H1 (cell line): ENCODE measurements around the gene AIG1. TPM values are rescaled to one million over a fixed set of nuclear protein-coding genes. Genes with fewer than 3 reads are reported as not detected.

Experiments
- CTCF ChIA-PET: fragments of 300-600 bp; sonication (Branson Sonifier 250); formaldehyde crosslinking; loops from one replicate; lab custom pipeline; 2021; ENCODE audit not compliant: partially characterized antibody; lab: Charles Lee
- POLR2A ChIA-PET: fragments of 300-600 bp; sonication (Branson Sonifier 250); formaldehyde crosslinking; loops from one replicate; lab custom pipeline; 2021; ENCODE audit warnings: inconsistent platforms; ENCODE audit not compliant: partially characterized antibody; lab: Charles Lee
- DNase-seq, 2 experiments: peaks; one replicate each; pipeline versions ENCODE4 v3.0.0 to v3.0.0-alpha.2; 2010 to 2022; ENCODE audit warnings: low spot score in 2 of 2, low read depth in 1 of 2, mixed read lengths in 1 of 2
- FAIRE-seq: peaks from 2 replicates; lab custom pipeline; 2011; peaks lifted over from hg19 to GRCh38; lab: Jason Lieb, UNC
- H2AFZ ChIP-seq: 2 replicates; pipeline ENCODE4 v1.8.1; 2012; ENCODE audit warnings: low read length, inconsistent platforms
- H2AK5ac ChIP-seq: 2 replicates; pipeline ENCODE4 v1.6.1; 2013; ENCODE audit warnings: low read depth, low read length
- H2BK120ac ChIP-seq: replicated peaks from 2 replicates; pipeline ENCODE3; 2013; ENCODE audit warnings: low read depth, low read length, inconsistent platforms
- H2BK12ac ChIP-seq: 2 replicates; pipeline ENCODE4 v1.6.1; 2013; ENCODE audit warnings: low read depth, low read length
- H2BK15ac ChIP-seq: 2 replicates; pipeline ENCODE4 v1.6.1; 2013; ENCODE audit warnings: low read length
- H2BK20ac ChIP-seq: 2 replicates; pipeline ENCODE4 v1.6.1; 2013; ENCODE audit warnings: low read length
- H2BK5ac ChIP-seq: 2 replicates; pipeline ENCODE4 v1.6.1; 2013; ENCODE audit warnings: low read depth, low read length
- H3K14ac ChIP-seq: 2 replicates; pipeline ENCODE4 v1.6.1; 2013; ENCODE audit warnings: inconsistent platforms; ENCODE audit not compliant: insufficient read length
- H3K18ac ChIP-seq: 2 replicates; pipeline ENCODE4 v1.6.1; 2013; ENCODE audit warnings: low read length; ENCODE audit errors: extremely low read depth
- H3K23ac ChIP-seq: 2 replicates; pipeline ENCODE4 v1.6.1; 2013; ENCODE audit warnings: inconsistent platforms; ENCODE audit not compliant: insufficient read length
- H3K23me2 ChIP-seq: 2 replicates; pipeline ENCODE4 v1.6.1; 2013; ENCODE audit warnings: low read depth, low read length
- H3K27ac ChIP-seq: 2 replicates; pipeline ENCODE4 v1.6.1; 2011; ENCODE audit warnings: low read depth, low read length, inconsistent platforms
- H3K27me3 ChIP-seq, 4 experiments: replicated peaks in 1 of 4; 1 replicate in 1 of 4; 2 replicates in 3 of 4; pipeline versions ENCODE4 v1.6.1 to v1.8.1; 2011 to 2013; ENCODE audit warnings: low read length in 3 of 4, mild to moderate bottlenecking in 3 of 4, inconsistent platforms in 2 of 4, mixed read lengths in 2 of 4, moderate library complexity in 1 of 4; ENCODE audit not compliant: control insufficient read depth in 3 of 4, insufficient read depth in 3 of 4; ENCODE audit errors: extremely low read depth in 1 of 4
- H3K36me3 ChIP-seq, 4 experiments: 2 replicates each; pipeline versions ENCODE4 v1.6.1 to v1.8.1; 2011 to 2013; ENCODE audit warnings: mild to moderate bottlenecking in 4 of 4, low read length in 3 of 4, moderate library complexity in 2 of 4, control low read depth in 1 of 4, inconsistent platforms in 1 of 4; ENCODE audit not compliant: insufficient read depth in 4 of 4, control insufficient read depth in 2 of 4
- H3K4ac ChIP-seq: replicated peaks from 2 replicates; pipeline ENCODE3; 2013; ENCODE audit warnings: low read length, low read depth, mixed read lengths, inconsistent platforms; ENCODE audit not compliant: insufficient read length
- H3K4me1 ChIP-seq, 4 experiments: replicated peaks in 1 of 4; 1 replicate in 1 of 4; 2 replicates in 3 of 4; pipeline versions ENCODE4 v1.6.1 to v1.8.1; 2011 to 2013; ENCODE audit warnings: low read length in 3 of 4, inconsistent platforms in 2 of 4, mixed read lengths in 1 of 4; ENCODE audit not compliant: insufficient read depth in 4 of 4, control insufficient read depth in 3 of 4
- H3K4me2 ChIP-seq, 2 experiments: 2 replicates each; pipeline versions ENCODE4 v1.6.1 to v1.8.1; 2011 to 2013; ENCODE audit warnings: low read depth in 2 of 2, low read length in 2 of 2, control low read depth in 1 of 2, inconsistent platforms in 1 of 2, mild to moderate bottlenecking in 1 of 2; ENCODE audit not compliant: insufficient read depth in 1 of 2
- H3K4me3 ChIP-seq, 4 experiments: fragments of 200-600, 300-600 bp in 1 of 4; sonication (generic), shearing (Covaris generic), sonication (Bioruptor Twin) in 1 of 4; 2 replicates each; pipeline versions ENCODE4 v1.5.1 to v1.8.1; 2011 to 2016; ENCODE audit warnings: low read length in 4 of 4, low read depth in 3 of 4, control low read depth in 2 of 4, inconsistent platforms in 2 of 4, mild to moderate bottlenecking in 2 of 4, mixed read lengths in 1 of 4, moderate library complexity in 1 of 4; ENCODE audit not compliant: insufficient read depth in 2 of 4; ENCODE audit errors: extremely low read depth in 1 of 4
- H3K56ac ChIP-seq: replicated peaks from 2 replicates; pipeline ENCODE3; 2013; ENCODE audit warnings: low read depth, mild to moderate bottlenecking, mixed read lengths, low read length, inconsistent platforms; ENCODE audit not compliant: insufficient read length
- H3K79me1 ChIP-seq: 2 replicates; pipeline ENCODE4 v1.6.1; 2013; ENCODE audit warnings: low read depth, low read length, control low read depth
- H3K79me2 ChIP-seq, 2 experiments: 2 replicates each; pipeline versions ENCODE4 v1.6.1 to v1.8.1; 2012 to 2013; ENCODE audit warnings: low read length in 2 of 2, mild to moderate bottlenecking in 2 of 2, inconsistent platforms in 1 of 2; ENCODE audit not compliant: insufficient read depth in 2 of 2, control insufficient read depth in 1 of 2
- H3K9ac ChIP-seq, 4 experiments: replicated peaks in 1 of 4; 1 replicate in 1 of 4; 2 replicates in 3 of 4; pipeline versions ENCODE4 v1.6.1 to v1.8.1; 2011 to 2013; ENCODE audit warnings: low read depth in 3 of 4, low read length in 3 of 4, control low read depth in 2 of 4, mild to moderate bottlenecking in 2 of 4, moderate library complexity in 2 of 4, inconsistent platforms in 1 of 4; ENCODE audit errors: extremely low read depth in 1 of 4
- H3K9me3 ChIP-seq, 2 experiments: 2 replicates each; pipeline versions ENCODE4 v1.6.1 to v1.8.1; 2012 to 2013; ENCODE audit warnings: mild to moderate bottlenecking in 2 of 2, moderate library complexity in 2 of 2, control low read depth in 1 of 2, inconsistent platforms in 1 of 2, low read depth in 1 of 2, low read length in 1 of 2, mixed read lengths in 1 of 2; ENCODE audit not compliant: insufficient read depth in 2 of 2
- H4K20me1 ChIP-seq, 2 experiments: replicated peaks in 1 of 2; 2 replicates each; pipeline versions ENCODE3 to v1.8.1; 2011 to 2013; ENCODE audit warnings: inconsistent platforms in 2 of 2, low read length in 2 of 2, mild to moderate bottlenecking in 1 of 2; ENCODE audit not compliant: insufficient read depth in 2 of 2, control insufficient read depth in 1 of 2
- H4K5ac ChIP-seq: 2 replicates; pipeline ENCODE4 v1.6.1; 2013; ENCODE audit warnings: low read length, low read depth, mixed read lengths, inconsistent platforms; ENCODE audit not compliant: insufficient read length
- H4K8ac ChIP-seq: 2 replicates; pipeline ENCODE4 v1.8.0; 2013; ENCODE audit warnings: mild to moderate bottlenecking, moderate library complexity, low read length, inconsistent platforms; ENCODE audit not compliant: insufficient read depth; ENCODE audit errors: extremely low read depth
- H4K91ac ChIP-seq: replicated peaks from 2 replicates; pipeline ENCODE3; 2013; ENCODE audit warnings: low read length, mixed read lengths, inconsistent platforms; ENCODE audit not compliant: insufficient read length
- EZH2 ChIP-seq: fragments of 200-600 bp; sonication (generic); IDR thresholded peaks from 2 replicates; pipeline ENCODE4 v1.7.1; 2012; ENCODE audit warnings: low read depth, mild to moderate bottlenecking, moderate library complexity, low read length, inconsistent platforms; ENCODE audit not compliant: severe bottlenecking
- GTF2F1 ChIP-seq: IDR thresholded peaks from 2 replicates; pipeline ENCODE4 v1.6.1; 2012; ENCODE audit warnings: low read depth, low read length, improper control_type of control experiment, borderline replicate concordance
- MAFK ChIP-seq: IDR thresholded peaks from 2 replicates; pipeline ENCODE4 v1.6.1; 2012; ENCODE audit warnings: low read depth, mild to moderate bottlenecking, improper control_type of control experiment, low read length
- POLR2AphosphoS5 ChIP-seq: IDR thresholded peaks from 2 replicates; pipeline ENCODE4 v1.6.1; 2011; ENCODE audit warnings: low read depth, low read length
- SP1 ChIP-seq: IDR thresholded peaks from 2 replicates; pipeline ENCODE4 v1.6.1; 2011; ENCODE audit warnings: low read depth, low read length
- SRF ChIP-seq: IDR thresholded peaks from 2 replicates; pipeline ENCODE4 v1.6.1; 2011; ENCODE audit warnings: mild to moderate bottlenecking, low read depth, low read length, moderate library complexity
- TEAD4 ChIP-seq: IDR thresholded peaks from 2 replicates; pipeline ENCODE4 v1.6.1; 2012; ENCODE audit warnings: low read depth, low read length, inconsistent platforms, mixed read lengths
- WGBS, 2 experiments: shearing (Covaris generic) in 1 of 2; methylation state at CpG; one replicate each; pipeline versions ENCODE4 v1.1.6 to v1.1.7; 2013 to 2015; ENCODE audit warnings: low lambda C conversion rate in 2 of 2, mixed read lengths in 2 of 2, inconsistent platforms in 1 of 2, low coverage in 1 of 2, missing lambda C conversion rate in 1 of 2; ENCODE audit not compliant: insufficient replicate concordance in 2 of 2, insufficient coverage in 1 of 2, insufficient read length in 1 of 2; ENCODE audit errors: extremely low coverage in 1 of 2, missing lambda C conversion rate in 1 of 2; 5-methylcytosine and 5-hydroxymethylcytosine counted together
- polyA plus RNA-seq, 7 experiments: library from polyadenylated mRNA; depleted of rRNA in 3 of 7; stranded (reverse) in 5 of 7; unstranded in 2 of 7; fragments of >200 nt in 5 of 7; fragments of 200-250 nt in 2 of 7; gene quantifications; 1 replicate in 5 of 7; 2 replicates in 1 of 7; 4 replicates in 1 of 7; pipeline versions ENCODE4 v1.2.1 to v1.2.3, GENCODE V29; 2011 to 2013; ENCODE audit warnings: missing spikeins in 2 of 7, mixed read lengths in 2 of 7
- total RNA-seq: library from RNA; stranded (reverse); fragmentation: NEBNext Ultra II Directional; extraction: Animal tissue kit (Norgen Biotek cat#: 25700); gene quantifications from 2 replicates; pipeline ENCODE4 v1.2.1, GENCODE V29; 2021

The AIG1 gene
- total and polyA plus RNA-seq, 2 of the 8 experiments (the other 6 are each of a cell fraction or from before 2014, with no cell fraction given), result 56.6 to 58.4 TPM

DNA sequence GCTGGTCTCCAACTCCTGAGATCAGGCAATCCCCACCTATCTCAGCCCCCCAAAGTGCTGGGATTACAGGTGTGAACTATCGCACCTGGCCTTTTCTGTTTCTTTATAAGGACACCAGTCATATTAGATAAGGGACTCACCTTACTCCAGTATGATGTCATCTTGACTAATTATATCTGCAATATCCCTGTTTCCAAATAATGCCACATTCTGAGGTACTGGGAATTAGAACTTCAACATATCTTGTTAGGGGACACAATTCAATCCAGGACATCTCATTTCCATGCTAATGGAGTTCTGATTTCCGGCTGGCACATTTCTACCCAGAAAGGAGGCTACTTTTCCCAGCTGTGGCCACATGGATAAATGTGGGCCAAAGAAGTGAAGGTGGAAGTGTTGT lies 6.4 kb upstream of the AIG1 start:
- ChIA-PET POLR2A (no interaction called here), CTCF (no interaction called here)
- no peak overlapping the region for H4K5ac ChIP-seq
- no peak overlapping the region for H4K91ac ChIP-seq
- no peaks in the 10 kb centered on the region for H4K20me1 ChIP-seq
- no peak overlapping the region for H3K9ac ChIP-seq
- H3K79me1 ChIP-seq, result no peaks in the 10 kb centered on the region
- FAIRE-seq (no peak), DNase-seq (no peak)
- H3K4me3 ChIP-seq, result no peak overlapping the region
- no peak overlapping the region for H3K4me2 ChIP-seq
- H3K9me3 ChIP-seq, result peaks cover under 1 to 5% of the 10 kb centered on the region in 2 experiments; a peak in 2 of 4 replicates
- H3K4me1 ChIP-seq, result peaks cover 0 to 7% (median 1%) of the 10 kb centered on the region in 4 experiments; a peak in 3 of 7 replicates
- no peak overlapping the region for H3K56ac ChIP-seq
- H3K14ac ChIP-seq, result no peak overlapping the region
- no peak overlapping the region for H3K27ac ChIP-seq
- no peak overlapping the region for H2AFZ ChIP-seq
- H2BK20ac ChIP-seq, result no peak overlapping the region
- no peaks in the 10 kb centered on the region for H3K36me3 ChIP-seq
- no peak overlapping the region for H3K4ac ChIP-seq
- H2BK120ac ChIP-seq, result no peak overlapping the region
- H2AK5ac ChIP-seq, result no peak overlapping the region
- H4K8ac ChIP-seq, result no peak overlapping the region
- no peaks in the 10 kb centered on the region for H3K27me3 ChIP-seq
- no peak overlapping the region for H2BK12ac ChIP-seq
- H3K23ac ChIP-seq, result no peak overlapping the region
- no peaks in the 10 kb centered on the region for H3K79me2 ChIP-seq
- H2BK5ac ChIP-seq, result no peak overlapping the region
- H2BK15ac ChIP-seq, result no peak overlapping the region
- TF ChIP-seq SP1, result no peak
- no peak for TF ChIP-seq SRF
- TF ChIP-seq POLR2AphosphoS5, result no peak
- no peak for TF ChIP-seq TEAD4
- no peak for TF ChIP-seq EZH2
- TF ChIP-seq GTF2F1, result no peak
- TF ChIP-seq MAFK, result no peak
- 94% methylated on average over 2 of the region's 2 CpGs; no CpG with 5 or more reads in 1 of the 2 experiments for WGBS, 2 experiments
- no peak overlapping the region for H3K18ac ChIP-seq
- no peaks in the 10 kb centered on the region for H3K23me2 ChIP-seq
